Fibroblast of skin of right quadriceps (primary cell): Measurements from ENCODE around the gene AGAP1.
A peak's percentile ranks its signal among the peaks of the same experiment; 100 is the strongest.

Source experiments
- DNase-seq: peaks from one replicate; pipeline ENCODE4 v3.0.0-alpha.2; 2013

AGAP1 gene

GRCh38 chr2:235697041-235697440, 203.2 kb downstream of the AGAP1 start:
- no peak for DNase-seq

GRCh38 chr2:235698028-235698427, 204.2 kb downstream of the AGAP1 start:
- no peak for DNase-seq

GRCh38 chr2:235698491-235698890, 204.6 kb downstream of the AGAP1 start:
- DNase-seq, result no peak

- no peak for DNase-seq
Measured at GRCh38 chr2:235699576-235699975, 205.7 kb downstream of the AGAP1 start.

GRCh38 chr2:235701206-235701981, 207.6 kb downstream of the AGAP1 start:
- no peak for DNase-seq

GRCh38 chr2:235702186-235702585, 208.3 kb downstream of the AGAP1 start:
- DNase-seq, result no peak

GRCh38 chr2:235703711-235704295, 210.0 kb downstream of the AGAP1 start:
- no peak for DNase-seq

- no peak for DNase-seq
Measured at GRCh38 chr2:235705296-235705695, 211.5 kb downstream of the AGAP1 start.

- no peak for DNase-seq
Measured at GRCh38 chr2:235706506-235706905, 212.7 kb downstream of the AGAP1 start.

GRCh38 chr2:235707411-235708096, 213.7 kb downstream of the AGAP1 start:
- no peak for DNase-seq

GRCh38 chr2:235709124-235709813, 215.4 kb downstream of the AGAP1 start:
- DNase-seq, result peak; percentile 34

GRCh38 chr2:235709969-235710879, 216.4 kb downstream of the AGAP1 start:
- DNase-seq, result no peak

GRCh38 chr2:235710933-235711332, 217.1 kb downstream of the AGAP1 start:
- no peak for DNase-seq

GRCh38 chr2:235711527-235711926, 217.7 kb downstream of the AGAP1 start:
- no peak for DNase-seq

GRCh38 chr2:235712176-235712575, 218.3 kb downstream of the AGAP1 start:
- DNase-seq, result no peak

- DNase-seq, result no peak
Measured at GRCh38 chr2:235713189-235713588, 219.3 kb downstream of the AGAP1 start.

- DNase-seq, result no peak
Measured at GRCh38 chr2:235715601-235716000, 221.8 kb downstream of the AGAP1 start.

GRCh38 chr2:235716875-235717496, 223.1 kb downstream of the AGAP1 start:
- peak; percentile 25 for DNase-seq

GRCh38 chr2:235719146-235719942, 225.5 kb downstream of the AGAP1 start:
- DNase-seq, result no peak

- no peak for DNase-seq
Measured at GRCh38 chr2:235721625-235722024, 227.8 kb downstream of the AGAP1 start.

GRCh38 chr2:235722869-235723268, 229.0 kb downstream of the AGAP1 start:
- no peak for DNase-seq
